A673 (cell line): ENCODE measurements around the gene HMGCL. TPM values are rescaled to one million over a fixed set of nuclear protein-coding genes. Genes with fewer than 3 reads are reported as not detected.

Source experiments
- BruUV-seq: library from RNA; stranded (reverse); fragments of 400-500 nt; replicated peaks from 2 replicates; lab custom pipeline; 2021; lab: Mats Ljungman, UMichigan
- CTCF ChIA-PET: fragments of 300-600 bp; sonication (Branson Sonifier 250); formaldehyde crosslinking; loops from one replicate; lab custom pipeline; 2022; ENCODE audit warnings: antibody characterized with exemption; lab: Charles Lee
- POLR2A ChIA-PET: fragments of 300-600 bp; sonication (Branson Sonifier 250); formaldehyde crosslinking; loops from one replicate; lab custom pipeline; 2022; ENCODE audit warnings: antibody characterized with exemption; ENCODE audit not compliant: low non-redundant PET; lab: Charles Lee
- DNase-seq: peaks from one replicate; pipeline ENCODE4 v3.0.0-alpha.2; 2015; ENCODE audit warnings: low spot score
- H3K27ac ChIP-seq: fragments of 200-600 bp; sonication (generic); 2 replicates; pipeline ENCODE4 v1.5.1; 2016; ENCODE audit warnings: mixed run types, low read depth, mild to moderate bottlenecking, mixed read lengths, antibody characterized with exemption, low read length; ENCODE audit not compliant: poor library complexity, severe bottlenecking
- H3K27me3 ChIP-seq: fragments of 200-600 bp; sonication (generic); replicated peaks from 2 replicates; pipeline ENCODE4 v1.6.1; 2017; ENCODE audit warnings: mixed run types, low read depth, mild to moderate bottlenecking, mixed read lengths, antibody characterized with exemption, low read length; ENCODE audit not compliant: insufficient read depth, poor library complexity
- H3K36me3 ChIP-seq: fragments of 200-600 bp; sonication (generic); 2 replicates; pipeline ENCODE4 v1.6.1; 2016; ENCODE audit warnings: mixed run types, mild to moderate bottlenecking, mixed read lengths, antibody characterized with exemption, low read length; ENCODE audit not compliant: insufficient read depth, poor library complexity, severe bottlenecking
- H3K4me1 ChIP-seq: fragments of 200-600 bp; sonication (generic); 2 replicates; pipeline ENCODE4 v1.6.1; 2017; ENCODE audit warnings: mixed run types, mild to moderate bottlenecking, mixed read lengths, antibody characterized with exemption, low read length; ENCODE audit not compliant: insufficient read depth, poor library complexity, severe bottlenecking
- H3K4me3 ChIP-seq: fragments of 200-600 bp; sonication (generic); 2 replicates; pipeline ENCODE4 v1.5.1; 2016; ENCODE audit warnings: low read depth, mixed run types, mild to moderate bottlenecking, mixed read lengths, low read length; ENCODE audit not compliant: poor library complexity, severe bottlenecking
- H3K9me3 ChIP-seq: fragments of 200-600 bp; sonication (generic); 2 replicates; pipeline ENCODE4 v1.6.1; 2016; ENCODE audit warnings: mixed run types, low read depth, mild to moderate bottlenecking, mixed read lengths, antibody characterized with exemption, low read length; ENCODE audit not compliant: poor library complexity, severe bottlenecking
- EZH2 ChIP-seq: fragments of 200-600 bp; sonication (generic); IDR thresholded peaks from 2 replicates; pipeline ENCODE4 v1.6.1; 2017; ENCODE audit warnings: borderline replicate concordance, low read depth, mild to moderate bottlenecking, mixed read lengths, antibody characterized with exemption, low read length; ENCODE audit not compliant: poor library complexity, severe bottlenecking
- intact Hi-C: fragments of 100-400 bp; cut with micrococcal nuclease; formaldehyde crosslinking; loops from one replicate; pipeline ENCODE4 v1.10.0; 2022; ENCODE audit not compliant: unreplicated experiment
- total RNA-seq: library from RNA; stranded (reverse); gene quantifications from 2 replicates; pipeline ENCODE4 v1.2.3, GENCODE V29; 2021
- TF ChIP-seq, protein P1 (sequence below): fragments of 300-800, 200-600 bp; sonication (generic); conservative IDR thresholded peaks from 2 replicates; pipeline ENCODE4 v1.5.1; 2017; ENCODE audit warnings: low read depth, mild to moderate bottlenecking, antibody characterized with exemption, low read length, moderate library complexity, mixed read lengths

Gene HMGCL
- total RNA-seq, 1 experiment from 2014 or later = 13.9 TPM

DNA sequence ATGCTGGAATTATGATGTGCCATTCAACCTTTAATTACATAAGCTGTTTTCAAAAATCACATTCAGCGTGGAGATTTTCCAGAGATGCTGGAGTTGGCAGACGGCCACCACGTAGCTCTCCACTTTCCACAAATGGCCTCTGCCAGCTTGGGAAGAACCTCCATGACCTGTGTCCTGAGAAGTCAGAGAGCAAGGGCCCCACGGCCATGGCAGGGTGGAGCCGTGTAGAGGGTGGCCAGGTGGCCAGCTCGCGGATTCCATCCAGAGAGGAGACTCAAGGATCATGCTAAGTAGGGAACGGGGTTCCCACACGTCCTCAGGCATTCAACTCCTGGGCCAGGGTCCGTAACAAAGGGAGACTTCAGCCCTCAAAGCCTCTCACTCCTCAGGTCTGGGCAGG is 23.4 kb downstream of the HMGCL start:
- ChIA-PET POLR2A (interaction anchor here (0.6 kb wide), 1 partner anchor 17 kb away, joined by 3 read pairs; no protein-coding TSS in a partner anchor), CTCF (interaction anchor here (1.4 kb wide), 1 partner anchor 8 kb away, joined by 3 read pairs; no protein-coding TSS in a partner anchor)
- intact Hi-C loops = no loop called here
- no peaks in the 10 kb centered on the region for H3K27me3 ChIP-seq
- DNase-seq = no peak
- peaks cover 18% of the 10 kb centered on the region for H3K4me1 ChIP-seq
- peaks cover 7% of the 10 kb centered on the region for H3K36me3 ChIP-seq
- TF ChIP-seq, protein P1, sequence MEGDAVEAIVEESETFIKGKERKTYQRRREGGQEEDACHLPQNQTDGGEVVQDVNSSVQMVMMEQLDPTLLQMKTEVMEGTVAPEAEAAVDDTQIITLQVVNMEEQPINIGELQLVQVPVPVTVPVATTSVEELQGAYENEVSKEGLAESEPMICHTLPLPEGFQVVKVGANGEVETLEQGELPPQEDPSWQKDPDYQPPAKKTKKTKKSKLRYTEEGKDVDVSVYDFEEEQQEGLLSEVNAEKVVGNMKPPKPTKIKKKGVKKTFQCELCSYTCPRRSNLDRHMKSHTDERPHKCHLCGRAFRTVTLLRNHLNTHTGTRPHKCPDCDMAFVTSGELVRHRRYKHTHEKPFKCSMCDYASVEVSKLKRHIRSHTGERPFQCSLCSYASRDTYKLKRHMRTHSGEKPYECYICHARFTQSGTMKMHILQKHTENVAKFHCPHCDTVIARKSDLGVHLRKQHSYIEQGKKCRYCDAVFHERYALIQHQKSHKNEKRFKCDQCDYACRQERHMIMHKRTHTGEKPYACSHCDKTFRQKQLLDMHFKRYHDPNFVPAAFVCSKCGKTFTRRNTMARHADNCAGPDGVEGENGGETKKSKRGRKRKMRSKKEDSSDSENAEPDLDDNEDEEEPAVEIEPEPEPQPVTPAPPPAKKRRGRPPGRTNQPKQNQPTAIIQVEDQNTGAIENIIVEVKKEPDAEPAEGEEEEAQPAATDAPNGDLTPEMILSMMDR = no peak
- no peak for TF ChIP-seq EZH2
- BruUV-seq = no TSS peak
- H3K4me3 ChIP-seq = no peak overlapping the region
- H3K9me3 ChIP-seq = no peaks in the 10 kb centered on the region
- H3K27ac ChIP-seq = no peak overlapping the region

DNA sequence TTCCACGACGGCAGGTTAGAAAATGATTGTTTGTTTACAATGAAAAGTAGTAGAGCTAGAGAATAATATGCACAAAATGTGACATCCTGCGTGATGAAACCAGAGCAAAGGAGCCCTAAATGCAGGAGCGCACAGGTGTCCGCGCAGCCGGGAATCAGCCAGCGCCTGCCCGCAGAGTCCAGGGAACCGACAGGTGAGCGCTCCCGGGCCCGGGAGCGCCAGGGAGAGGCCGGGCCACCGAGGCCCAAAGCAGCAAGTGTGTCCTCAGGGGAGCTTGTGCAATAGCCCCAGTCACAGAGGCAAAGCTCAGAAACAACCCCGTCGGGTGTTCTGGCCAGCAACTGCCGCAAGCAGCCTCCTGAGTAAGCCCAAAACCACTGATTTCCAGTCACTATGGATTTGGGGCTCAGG is 23.9 kb downstream of the HMGCL start:
- H3K4me1 ChIP-seq = peaks cover 18% of the 10 kb centered on the region
- ChIA-PET CTCF (interaction anchor here (1.4 kb wide), 1 partner anchor 8 kb away, joined by 3 read pairs; no protein-coding TSS in a partner anchor), POLR2A (no interaction called here)
- H3K27ac ChIP-seq = peak overlapping the region; percentile 85
- intact Hi-C loops = no loop called here
- peaks cover 12% of the 10 kb centered on the region for H3K36me3 ChIP-seq
- no peaks in the 10 kb centered on the region for H3K27me3 ChIP-seq
- peak overlapping the region; percentile 79 for H3K4me3 ChIP-seq
- no peak for DNase-seq
- no TSS peak for BruUV-seq
- H3K9me3 ChIP-seq = no peaks in the 10 kb centered on the region
- TF ChIP-seq, protein P1 = no peak
- TF ChIP-seq EZH2 = no peak

GRCh38 chr1:23800400-23801337 is 24.6 kb downstream of the HMGCL start, which contains the start of gene GALE:
Gene GALE, minus strand, starts transcription at chr1:23800754. Its CDS starts 1,747 bp downstream, at chr1:23799007.
- TF ChIP-seq, protein P1 = no peak
- no peak for TF ChIP-seq EZH2
- intact Hi-C loops = no loop called here
- H3K36me3 ChIP-seq = peaks cover 17% of the 10 kb centered on the region
- DNase-seq = peak; percentile 98
- peak within 1 kb of the TSS; percentile 85 for H3K27ac ChIP-seq
- no TSS peak for BruUV-seq
- peak within 1 kb of the TSS; percentile 79 for H3K4me3 ChIP-seq
- no peaks in the 10 kb centered on the region for H3K27me3 ChIP-seq
- no peaks in the 10 kb centered on the region for H3K9me3 ChIP-seq
- CTCF ChIA-PET = interaction anchor here (0.5 to 1.4 kb wide), 4 partner anchors 9 to 30 kb away, joined by 3 to 5 read pairs (median 3); partner anchors contain the start of gene PITHD1
- POLR2A ChIA-PET = no interaction called here
- H3K4me1 ChIP-seq = peaks cover 18% of the 10 kb centered on the region
